HUES48 (cell line): Measurements from ENCODE around the gene PCDHGB6.
"Not testable (repeated sequence)": the region's sequence is repeated elsewhere in the genome, so short reads cannot be mapped to it uniquely, and the experiment has no call there.

ENCODE experiments used
- H3K27ac ChIP-seq: one replicate; pipeline ENCODE4 v1.7.0; 2013; ENCODE audit warnings: low read depth, low read length, inconsistent platforms
- H3K27me3 ChIP-seq: 2 replicates; pipeline ENCODE4 v1.6.1; 2013; ENCODE audit warnings: mild to moderate bottlenecking, low read length; ENCODE audit not compliant: control insufficient read depth, insufficient read depth
- H3K36me3 ChIP-seq: 2 replicates; pipeline ENCODE4 v1.6.1; 2013; ENCODE audit warnings: low read length; ENCODE audit not compliant: control insufficient read depth, insufficient read depth
- H3K4me1 ChIP-seq: 2 replicates; pipeline ENCODE4 v1.6.1; 2013; ENCODE audit warnings: mild to moderate bottlenecking, low read length; ENCODE audit not compliant: control insufficient read depth, insufficient read depth
- H3K4me3 ChIP-seq: 2 replicates; pipeline ENCODE4 v1.5.1; 2013; ENCODE audit warnings: mild to moderate bottlenecking, low read depth, low read length
- H3K9ac ChIP-seq: 2 replicates; pipeline ENCODE4 v1.6.1; 2013; ENCODE audit warnings: mild to moderate bottlenecking, low read depth, low read length, moderate library complexity
- H3K9me3 ChIP-seq: 2 replicates; pipeline ENCODE4 v1.6.1; 2013; ENCODE audit warnings: low read length; ENCODE audit not compliant: control insufficient read depth, insufficient read depth

PCDHGB6 gene

DNA sequence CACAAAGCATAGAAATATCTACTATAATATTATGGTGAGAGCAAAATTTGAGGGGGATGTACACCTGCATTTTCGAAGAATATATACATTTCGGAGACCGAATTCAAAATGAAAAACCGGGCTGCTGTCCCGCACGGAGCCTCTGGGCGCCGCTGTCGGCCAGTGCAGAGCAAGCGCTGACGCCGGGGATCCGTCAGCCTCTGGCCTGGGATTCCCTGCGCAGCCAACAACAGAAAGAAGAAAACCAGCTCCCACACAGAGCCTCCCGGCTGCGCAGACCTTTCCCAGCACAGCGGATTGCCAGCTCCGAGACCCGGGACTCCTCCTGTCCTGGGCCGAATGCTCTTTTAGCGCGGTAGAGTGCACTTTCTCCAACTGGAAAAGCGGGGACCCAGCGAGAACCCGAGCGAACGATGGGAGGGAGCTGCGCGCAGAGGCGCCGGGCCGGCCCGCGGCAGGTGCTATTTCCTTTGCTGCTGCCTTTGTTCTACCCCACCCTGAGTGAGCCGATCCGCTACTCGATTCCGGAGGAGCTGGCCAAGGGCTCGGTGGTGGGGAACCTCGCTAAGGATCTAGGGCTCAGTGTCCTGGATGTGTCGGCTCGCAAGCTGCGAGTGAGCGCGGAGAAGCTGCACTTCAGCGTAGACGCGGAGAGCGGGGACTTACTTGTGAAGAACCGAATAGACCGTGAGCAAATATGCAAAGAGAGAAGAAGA lies at the start of gene PCDHGB6:
PCDHGB6 (plus strand) TSS at position 232 of the 716 bp plus-strand sequence; CDS start at position 414, 182 bp downstream.
- H3K9ac ChIP-seq: peak within 1 kb of the TSS; percentile 44; the same call in 1 of the 2 replicates
- H3K4me3 ChIP-seq: peak within 1 kb of the TSS; percentile 76

DNA sequence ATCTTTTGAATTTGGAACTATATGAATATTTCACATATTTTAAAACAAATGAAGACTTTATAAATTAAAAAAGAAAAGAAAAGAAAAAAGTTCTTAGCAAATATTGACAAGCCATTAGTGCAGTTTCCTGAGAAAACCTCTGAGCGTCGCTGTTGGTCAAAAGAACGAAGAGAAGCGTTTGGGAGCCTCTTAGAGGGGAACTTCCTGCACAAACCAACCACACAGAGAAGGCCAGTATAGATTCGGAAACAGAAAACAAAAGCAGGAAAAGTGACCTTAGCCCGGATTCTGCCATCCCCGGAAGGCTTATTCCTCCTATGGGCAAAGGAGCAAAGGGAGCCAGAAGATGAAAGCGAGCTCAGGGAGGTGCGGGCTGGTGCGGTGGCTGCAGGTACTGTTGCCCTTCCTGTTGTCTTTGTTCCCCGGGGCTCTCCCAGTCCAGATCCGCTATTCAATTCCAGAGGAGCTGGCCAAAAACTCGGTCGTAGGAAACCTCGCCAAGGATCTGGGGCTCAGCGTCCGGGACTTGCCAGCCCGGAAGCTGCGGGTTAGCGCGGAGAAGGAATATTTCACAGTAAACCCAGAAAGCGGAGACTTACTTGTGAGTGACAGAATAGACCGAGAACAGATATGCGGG lies 47.9 kb upstream of the PCDHGB6 start, which contains the start of gene PCDHGB2:
PCDHGB2 (plus strand) TSS at position 205 of the 637 bp plus-strand sequence; CDS start at position 347, 142 bp downstream.
- peaks cover 63% of the 10 kb centered on the region for H3K9me3 ChIP-seq
- no peaks in the 10 kb centered on the region for H3K27me3 ChIP-seq
- no peak within 1 kb of the TSS for H3K9ac ChIP-seq
- H3K4me1 ChIP-seq: no peaks in the 10 kb centered on the region
- H3K4me3 ChIP-seq: peak within 1 kb of the TSS; percentile 37
- H3K36me3 ChIP-seq: no peaks in the 10 kb centered on the region
- H3K27ac ChIP-seq: no peak within 1 kb of the TSS

More for the DNA sequence above, at the start of gene PCDHGB6:
- H3K9me3 ChIP-seq, H3K4me1 ChIP-seq, H3K27ac ChIP-seq, H3K36me3 ChIP-seq: not testable (repeated sequence)
- peaks cover 13% of the 10 kb centered on the region for H3K27me3 ChIP-seq

DNA sequence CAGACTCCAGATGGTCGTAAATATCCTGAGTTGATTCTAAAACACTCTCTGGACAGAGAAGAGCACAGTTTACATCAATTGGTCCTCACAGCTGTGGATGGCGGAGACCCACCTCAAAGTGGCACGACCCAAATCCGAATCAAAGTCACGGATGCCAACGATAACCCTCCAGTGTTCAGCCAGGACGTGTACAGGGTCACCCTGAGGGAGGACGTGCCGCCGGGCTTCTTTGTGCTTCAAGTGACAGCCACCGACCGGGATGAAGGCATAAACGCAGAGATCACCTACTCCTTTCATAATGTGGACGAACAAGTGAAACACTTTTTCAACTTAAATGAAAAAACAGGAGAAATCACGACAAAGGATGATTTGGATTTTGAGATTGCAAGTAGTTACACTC lies 47.1 kb upstream of the PCDHGB6 start:
- Histone ChIP-seq H3K4me1 (no peaks in the 10 kb centered on the region), H3K9me3 (peaks cover 64% of the 10 kb centered on the region), H3K27ac (no peak overlapping the region), H3K36me3 (no peaks in the 10 kb centered on the region), H3K27me3 (no peaks in the 10 kb centered on the region), H3K9ac (no peak overlapping the region), H3K4me3 (peak overlapping the region; percentile 11; the same call in 1 of the 2 replicates)

DNA sequence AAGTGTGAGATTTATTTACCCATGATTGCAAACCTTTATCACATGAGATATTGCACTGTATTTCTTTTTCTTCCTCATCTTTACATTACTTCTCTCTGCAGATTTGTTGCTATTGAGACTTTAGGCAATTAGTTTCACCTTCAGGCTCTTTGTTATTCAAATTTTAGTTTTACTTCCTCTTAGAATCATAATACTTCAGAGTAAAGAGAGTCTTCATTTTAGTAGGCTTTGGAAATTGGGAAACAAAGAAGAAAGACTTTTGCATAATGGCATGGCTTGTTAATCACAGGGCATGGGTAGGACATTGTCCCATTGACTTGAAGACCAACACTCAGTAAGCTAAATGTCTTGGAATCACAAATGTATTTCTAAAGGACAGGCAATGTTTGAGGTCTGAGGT lies 45.1 kb upstream of the PCDHGB6 start:
- no peak overlapping the region for H3K27ac ChIP-seq
- no peak overlapping the region for H3K9ac ChIP-seq
- peak overlapping the region; percentile 24 for H3K4me3 ChIP-seq
- no peaks in the 10 kb centered on the region for H3K4me1 ChIP-seq
- no peaks in the 10 kb centered on the region for H3K27me3 ChIP-seq
- peaks cover 66% of the 10 kb centered on the region for H3K9me3 ChIP-seq
- H3K36me3 ChIP-seq: no peaks in the 10 kb centered on the region

DNA sequence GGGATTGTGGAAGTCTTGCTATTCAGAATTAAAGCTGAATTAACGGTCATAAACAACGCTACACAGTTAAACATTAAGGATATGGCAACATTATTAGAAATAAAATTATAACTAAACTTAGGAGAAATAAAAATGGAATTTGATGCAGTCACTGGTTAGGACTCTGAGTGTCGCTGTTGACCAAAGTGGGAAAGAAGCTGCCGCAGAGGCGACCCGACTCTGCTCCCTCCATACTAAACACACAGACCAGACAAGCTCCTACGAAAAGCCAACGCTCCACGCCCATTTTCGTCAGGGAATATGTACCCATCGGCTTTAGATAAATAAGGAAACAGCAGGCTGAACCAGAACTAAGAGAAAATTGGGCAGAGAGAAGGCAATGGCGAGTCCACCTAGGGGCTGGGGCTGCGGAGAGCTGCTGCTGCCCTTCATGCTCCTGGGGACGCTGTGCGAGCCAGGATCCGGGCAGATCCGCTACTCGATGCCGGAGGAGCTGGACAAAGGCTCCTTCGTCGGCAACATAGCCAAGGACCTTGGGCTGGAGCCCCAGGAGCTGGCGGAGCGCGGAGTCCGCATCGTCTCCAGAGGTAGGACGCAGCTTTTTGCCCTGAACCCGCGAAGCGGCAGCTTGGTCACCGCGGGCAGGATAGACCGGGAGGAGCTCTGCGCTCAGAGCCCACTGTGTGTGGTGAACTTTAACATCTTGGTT lies 43.7 kb upstream of the PCDHGB6 start, which contains the start of gene PCDHGA5:
PCDHGA5 (plus strand) TSS at position 211 of the 709 bp plus-strand sequence; CDS start at position 380, 169 bp downstream.
- Histone ChIP-seq H3K9ac (no peak within 1 kb of the TSS), H3K4me1 (no peaks in the 10 kb centered on the region), H3K27ac (no peak within 1 kb of the TSS), H3K36me3 (no peaks in the 10 kb centered on the region), H3K4me3 (peak within 1 kb of the TSS; percentile 24; the same call in 1 of the 2 replicates), H3K27me3 (no peaks in the 10 kb centered on the region), H3K9me3 (peaks cover 68% of the 10 kb centered on the region)

DNA sequence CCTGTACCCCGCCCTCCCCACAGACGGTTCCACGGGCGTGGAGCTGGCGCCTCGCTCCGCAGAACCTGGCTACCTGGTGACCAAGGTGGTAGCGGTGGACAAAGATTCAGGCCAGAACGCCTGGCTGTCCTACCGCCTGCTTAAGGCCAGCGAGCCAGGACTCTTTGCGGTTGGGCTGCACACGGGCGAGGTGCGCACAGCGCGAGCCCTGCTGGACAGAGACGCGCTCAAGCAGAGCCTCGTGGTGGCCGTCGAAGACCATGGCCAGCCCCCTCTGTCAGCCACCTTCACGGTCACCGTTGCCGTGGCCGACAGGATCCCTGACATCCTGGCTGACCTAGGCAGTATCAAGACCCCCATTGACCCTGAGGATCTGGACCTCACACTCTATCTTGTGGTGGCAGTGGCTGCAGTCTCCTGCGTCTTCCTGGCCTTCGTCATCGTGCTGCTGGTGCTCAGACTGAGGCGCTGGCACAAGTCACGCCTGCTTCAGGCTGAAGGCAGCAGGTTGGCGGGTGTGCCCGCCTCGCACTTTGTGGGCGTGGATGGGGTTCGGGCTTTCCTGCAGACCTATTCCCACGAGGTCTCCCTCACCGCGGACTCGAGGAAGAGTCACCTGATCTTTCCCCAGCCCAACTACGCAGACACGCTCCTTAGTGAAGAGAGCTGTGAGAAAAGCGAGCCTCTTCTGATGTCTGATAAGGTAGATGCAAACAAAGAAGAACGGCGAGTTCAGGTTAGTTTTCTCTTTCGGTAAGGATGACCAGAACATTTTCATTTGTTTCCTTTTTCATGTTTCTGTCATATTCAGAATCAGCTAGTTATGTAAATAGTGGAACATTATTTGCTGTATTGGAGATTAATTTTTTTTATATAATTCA lies 41.6 kb upstream of the PCDHGB6 start:
- Histone ChIP-seq H3K4me3 (no peak overlapping the region), H3K27me3 (no peaks in the 10 kb centered on the region), H3K4me1 (no peaks in the 10 kb centered on the region), H3K9ac (no peak overlapping the region), H3K36me3 (no peaks in the 10 kb centered on the region), H3K9me3 (peaks cover 62% of the 10 kb centered on the region), H3K27ac (no peak overlapping the region)

DNA sequence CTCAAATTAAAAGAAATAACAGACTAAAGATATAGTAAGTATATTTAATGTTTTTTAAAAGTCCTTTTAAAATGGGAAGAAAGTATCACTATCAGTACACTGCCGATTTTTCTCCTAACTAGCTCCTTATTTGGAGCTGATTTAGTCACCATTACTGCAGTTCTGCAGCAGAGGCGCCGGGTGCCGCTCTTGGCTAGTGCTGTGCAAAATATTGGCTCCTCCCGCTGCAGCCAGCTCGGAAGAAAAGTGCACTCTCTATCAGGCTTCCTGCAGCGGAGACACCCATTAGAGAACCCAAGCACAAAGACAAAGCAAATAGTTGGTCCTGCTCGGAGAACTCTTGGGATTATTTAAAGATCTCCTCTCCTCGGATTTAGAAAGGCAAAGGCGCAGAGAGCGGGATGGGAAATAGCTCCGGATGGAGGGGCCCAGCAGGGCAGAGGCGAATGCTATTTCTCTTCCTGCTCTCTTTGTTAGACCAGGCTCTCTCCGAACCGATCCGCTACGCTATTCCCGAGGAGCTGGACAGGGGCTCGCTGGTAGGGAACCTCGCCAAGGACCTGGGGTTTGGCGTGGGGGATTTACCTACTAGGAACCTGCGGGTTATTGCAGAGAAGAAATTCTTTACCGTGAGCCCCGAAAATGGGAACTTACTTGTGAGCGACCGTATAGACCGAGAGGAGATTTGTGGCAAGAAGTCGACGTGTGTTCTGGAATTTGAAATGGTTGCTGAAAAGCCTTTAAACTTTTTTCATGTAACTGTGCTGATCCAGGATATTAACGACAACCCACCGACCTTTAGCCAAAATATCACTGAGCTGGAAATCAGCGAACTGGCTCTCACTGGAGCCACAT lies 37.6 kb upstream of the PCDHGB6 start, which contains the start of gene PCDHGB3:
PCDHGB3 (plus strand) TSS at position 249 of the 855 bp plus-strand sequence; CDS start at position 402, 153 bp downstream.
- no peaks in the 10 kb centered on the region for H3K4me1 ChIP-seq
- no peaks in the 10 kb centered on the region for H3K27me3 ChIP-seq
- no peaks in the 10 kb centered on the region for H3K36me3 ChIP-seq
- no peak within 1 kb of the TSS for H3K9ac ChIP-seq
- no peak within 1 kb of the TSS for H3K4me3 ChIP-seq
- H3K9me3 ChIP-seq: peaks cover 58% of the 10 kb centered on the region
- no peak within 1 kb of the TSS for H3K27ac ChIP-seq

DNA sequence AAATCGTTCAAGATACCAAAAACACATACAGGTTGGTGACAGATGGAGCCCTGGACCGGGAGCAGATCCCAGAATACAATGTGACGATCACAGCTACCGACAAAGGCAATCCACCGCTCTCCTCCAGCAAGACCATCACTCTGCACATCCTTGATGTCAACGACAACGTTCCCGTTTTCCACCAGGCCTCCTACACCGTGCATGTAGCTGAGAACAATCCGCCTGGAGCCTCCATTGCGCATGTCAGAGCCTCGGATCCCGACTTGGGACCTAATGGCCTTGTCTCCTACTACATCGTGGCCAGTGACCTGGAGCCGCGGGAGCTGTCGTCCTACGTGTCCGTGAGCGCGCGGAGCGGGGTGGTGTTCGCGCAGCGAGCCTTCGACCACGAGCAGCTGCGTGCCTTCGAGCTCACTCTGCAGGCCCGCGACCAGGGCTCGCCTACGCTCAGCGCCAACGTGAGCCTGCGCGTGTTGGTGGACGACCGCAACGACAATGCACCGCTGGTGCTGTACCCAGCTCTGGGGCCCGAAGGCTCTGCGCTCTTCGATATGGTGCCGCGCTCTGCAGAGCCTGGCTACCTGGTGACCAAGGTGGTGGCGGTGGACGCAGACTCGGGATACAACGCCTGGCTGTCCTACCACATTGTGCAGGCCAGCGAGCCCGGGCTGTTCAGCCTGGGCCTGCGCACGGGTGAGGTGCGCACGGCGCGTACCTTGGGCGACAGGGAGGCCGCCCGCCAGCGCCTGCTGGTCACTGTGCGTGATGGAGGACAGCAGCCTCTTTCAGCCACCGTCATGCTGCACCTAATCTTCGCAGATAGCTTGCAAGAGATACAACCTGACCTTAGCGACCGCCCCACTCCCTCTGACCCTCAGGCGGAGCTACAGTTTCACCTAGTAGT lies 36.0 kb upstream of the PCDHGB6 start:
- Histone ChIP-seq H3K4me3 (no peak overlapping the region), H3K4me1 (no peaks in the 10 kb centered on the region), H3K9ac (no peak overlapping the region), H3K27ac (no peak overlapping the region), H3K27me3 (no peaks in the 10 kb centered on the region), H3K9me3 (peaks cover 51% of the 10 kb centered on the region), H3K36me3 (no peaks in the 10 kb centered on the region)

DNA sequence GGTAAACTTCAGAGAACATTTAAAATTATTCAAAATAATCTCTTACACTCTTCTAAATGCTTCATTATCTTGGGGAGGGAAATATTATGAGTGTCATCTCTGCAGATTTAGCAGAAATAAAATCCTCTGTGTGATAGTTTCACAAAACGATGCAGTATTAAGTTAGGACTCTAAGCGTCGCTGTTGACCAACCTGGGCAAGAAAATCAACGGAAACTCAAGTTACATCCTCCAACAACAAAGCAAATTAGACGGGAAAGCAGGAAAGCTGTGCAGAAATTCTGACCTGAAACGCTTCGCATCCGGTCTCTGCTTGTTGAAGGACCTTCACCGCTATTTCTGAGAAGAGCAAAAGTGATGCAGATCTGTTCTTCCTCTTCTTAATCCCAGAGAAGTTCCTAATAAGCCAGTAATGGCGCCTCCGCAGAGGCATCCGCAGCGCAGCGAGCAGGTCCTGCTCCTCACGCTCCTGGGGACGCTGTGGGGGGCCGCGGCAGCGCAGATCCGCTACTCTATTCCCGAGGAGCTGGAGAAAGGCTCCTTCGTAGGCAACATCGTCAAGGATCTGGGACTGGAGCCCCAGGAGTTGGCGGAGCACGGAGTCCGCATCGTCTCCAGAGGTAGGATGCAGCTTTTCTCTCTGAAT lies 34.0 kb upstream of the PCDHGB6 start, which contains the start of gene PCDHGA6:
PCDHGA6 (plus strand) TSS at position 219 of the 645 bp plus-strand sequence; CDS start at position 412, 193 bp downstream.
- Histone ChIP-seq H3K36me3 (no peaks in the 10 kb centered on the region), H3K4me3 (peak within 1 kb of the TSS; percentile 33; the same call in 1 of the 2 replicates), H3K9ac (no peak within 1 kb of the TSS), H3K27me3 (no peaks in the 10 kb centered on the region), H3K4me1 (no peaks in the 10 kb centered on the region), H3K9me3 (peaks cover 48% of the 10 kb centered on the region), H3K27ac (no peak within 1 kb of the TSS)
